T follicular helper cell (primary cell): ENCODE data around the gene ABLIM1.

Experiments
- DNase-seq: peaks from one replicate; pipeline ENCODE4 v3.0.0-alpha.2; 2020; ENCODE audit warnings: low read depth

Gene ABLIM1

GRCh38 chr10:114391599-114391998, 266.5 kb downstream of the ABLIM1 start:
- no peak for DNase-seq

GRCh38 chr10:114389426-114389825, 268.6 kb downstream of the ABLIM1 start:
- no peak for DNase-seq

DNA sequence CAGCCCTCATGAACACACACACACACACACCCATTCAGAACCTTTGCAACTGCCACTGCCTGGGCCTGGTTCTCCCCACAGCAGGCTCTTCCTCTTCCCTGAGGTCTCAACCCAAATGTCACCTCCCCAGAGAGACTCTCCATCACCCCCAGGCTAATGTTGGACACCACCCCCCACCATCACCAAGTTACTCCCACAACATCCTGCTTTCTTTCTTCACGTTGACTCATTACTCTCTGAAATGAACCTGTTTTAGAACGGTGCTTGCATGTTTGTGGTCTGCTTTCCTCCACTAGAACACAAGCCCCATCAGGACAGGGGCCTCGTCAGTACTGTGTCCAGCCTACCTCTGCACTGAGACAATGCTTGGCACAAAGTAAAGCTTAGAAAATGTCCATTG, 269.8 kb downstream of the ABLIM1 start:
- no peak for DNase-seq

DNA sequence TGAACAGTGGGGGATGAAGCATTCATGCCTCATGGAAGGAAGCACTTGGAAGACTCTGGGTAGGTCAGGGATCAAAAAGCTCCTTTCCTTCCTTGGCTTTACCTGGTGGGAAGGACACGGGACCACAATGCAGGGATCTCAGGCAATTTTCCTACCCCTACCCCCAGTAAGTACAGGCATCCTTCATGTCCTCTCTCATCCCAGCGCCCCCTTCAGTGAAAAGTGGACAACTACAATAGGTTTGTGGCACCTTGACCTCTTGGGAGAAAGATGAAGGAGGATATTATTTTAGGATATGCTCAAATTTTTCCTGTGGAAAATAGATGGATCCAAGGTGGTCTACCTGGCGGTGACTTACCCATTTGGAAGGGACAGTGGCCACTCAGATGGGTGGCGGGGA, 270.3 kb downstream of the ABLIM1 start:
- no peak for DNase-seq

DNA sequence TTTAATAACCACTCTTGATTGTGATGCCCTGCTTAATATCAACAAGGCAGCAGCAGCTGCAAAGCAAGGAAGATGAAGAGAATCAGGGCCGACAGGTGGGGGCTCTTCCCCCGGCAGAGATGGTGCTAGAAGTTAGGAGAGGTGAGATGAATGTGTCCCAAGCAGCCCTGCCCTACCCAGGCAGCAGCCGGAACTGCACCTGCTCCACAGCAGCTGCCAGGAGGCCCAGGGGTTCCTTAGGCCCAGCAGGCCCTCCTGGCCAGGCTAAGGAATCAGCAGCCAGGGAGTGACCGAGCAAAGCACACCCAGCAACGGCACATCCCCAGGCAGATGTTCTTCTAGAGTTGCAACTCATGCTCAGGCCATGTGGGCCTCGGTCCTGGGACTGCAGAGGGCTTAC, 271.6 kb downstream of the ABLIM1 start:
- no peak for DNase-seq

GRCh38 chr10:114385557-114385956, 272.5 kb downstream of the ABLIM1 start:
- DNase-seq = no peak

DNA sequence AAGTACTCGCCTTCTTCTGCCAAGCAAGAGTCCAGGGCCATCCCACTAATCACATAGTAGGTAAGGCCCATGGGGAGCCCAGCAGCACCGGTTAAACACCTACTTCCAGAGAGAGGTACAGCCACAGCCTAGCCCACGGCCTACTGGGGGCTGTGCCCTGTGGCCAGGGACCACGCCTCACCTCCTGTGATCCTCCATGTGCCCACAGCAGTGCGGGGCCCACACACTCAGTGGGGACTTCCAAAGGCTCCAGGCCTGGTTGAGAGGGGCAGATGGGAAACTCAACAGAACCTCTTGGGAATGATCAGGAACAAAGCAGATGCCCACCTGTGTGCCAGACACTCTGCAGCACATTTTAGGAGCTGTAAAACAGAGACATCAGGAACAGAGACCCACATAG, 273.5 kb downstream of the ABLIM1 start:
- DNase-seq = no peak

DNA sequence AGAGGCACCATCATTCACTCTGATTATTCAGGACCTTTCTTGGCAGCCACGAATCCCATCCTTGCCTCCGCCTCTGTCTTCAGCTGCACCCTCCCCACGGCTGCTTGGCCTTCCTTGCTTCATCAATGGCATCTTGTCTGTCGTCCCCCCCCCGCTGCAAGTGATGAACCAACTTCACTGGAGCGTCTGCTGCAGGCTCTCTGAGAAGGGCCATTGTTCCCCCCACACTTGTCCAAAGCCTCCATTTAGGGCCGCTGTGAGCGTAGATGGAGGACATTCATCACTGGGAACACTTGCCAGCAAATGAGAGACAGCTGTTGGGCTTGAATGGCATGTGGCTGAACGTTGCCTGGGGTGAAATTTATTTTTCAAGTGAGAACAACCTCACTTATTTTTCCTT, 273.9 kb downstream of the ABLIM1 start:
- DNase-seq = no peak
